Measurements from ENCODE around the gene EPHB1.

DNA sequence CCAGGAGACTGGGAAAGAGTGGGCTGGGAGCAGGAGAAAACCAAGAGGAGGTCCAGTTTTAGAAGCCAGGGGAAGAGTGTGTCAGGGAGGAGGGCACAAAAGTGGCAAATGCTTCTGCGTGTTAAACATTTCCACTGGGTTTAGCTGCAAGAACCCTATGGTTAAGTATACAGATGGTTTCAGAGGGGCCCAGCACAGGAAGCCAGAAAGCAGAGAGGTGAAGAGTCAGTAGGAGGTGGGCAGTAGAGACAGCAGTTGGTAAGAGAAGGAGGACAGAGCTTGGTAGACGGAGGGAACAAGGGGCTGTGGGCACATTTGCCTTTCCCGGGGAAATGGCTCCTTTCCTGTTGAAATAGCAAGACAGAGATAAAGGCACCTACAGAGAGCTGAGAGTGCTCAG is 133.8 kb downstream of the EPHB1 start:
- TF ChIP-seq, protein P1, sequence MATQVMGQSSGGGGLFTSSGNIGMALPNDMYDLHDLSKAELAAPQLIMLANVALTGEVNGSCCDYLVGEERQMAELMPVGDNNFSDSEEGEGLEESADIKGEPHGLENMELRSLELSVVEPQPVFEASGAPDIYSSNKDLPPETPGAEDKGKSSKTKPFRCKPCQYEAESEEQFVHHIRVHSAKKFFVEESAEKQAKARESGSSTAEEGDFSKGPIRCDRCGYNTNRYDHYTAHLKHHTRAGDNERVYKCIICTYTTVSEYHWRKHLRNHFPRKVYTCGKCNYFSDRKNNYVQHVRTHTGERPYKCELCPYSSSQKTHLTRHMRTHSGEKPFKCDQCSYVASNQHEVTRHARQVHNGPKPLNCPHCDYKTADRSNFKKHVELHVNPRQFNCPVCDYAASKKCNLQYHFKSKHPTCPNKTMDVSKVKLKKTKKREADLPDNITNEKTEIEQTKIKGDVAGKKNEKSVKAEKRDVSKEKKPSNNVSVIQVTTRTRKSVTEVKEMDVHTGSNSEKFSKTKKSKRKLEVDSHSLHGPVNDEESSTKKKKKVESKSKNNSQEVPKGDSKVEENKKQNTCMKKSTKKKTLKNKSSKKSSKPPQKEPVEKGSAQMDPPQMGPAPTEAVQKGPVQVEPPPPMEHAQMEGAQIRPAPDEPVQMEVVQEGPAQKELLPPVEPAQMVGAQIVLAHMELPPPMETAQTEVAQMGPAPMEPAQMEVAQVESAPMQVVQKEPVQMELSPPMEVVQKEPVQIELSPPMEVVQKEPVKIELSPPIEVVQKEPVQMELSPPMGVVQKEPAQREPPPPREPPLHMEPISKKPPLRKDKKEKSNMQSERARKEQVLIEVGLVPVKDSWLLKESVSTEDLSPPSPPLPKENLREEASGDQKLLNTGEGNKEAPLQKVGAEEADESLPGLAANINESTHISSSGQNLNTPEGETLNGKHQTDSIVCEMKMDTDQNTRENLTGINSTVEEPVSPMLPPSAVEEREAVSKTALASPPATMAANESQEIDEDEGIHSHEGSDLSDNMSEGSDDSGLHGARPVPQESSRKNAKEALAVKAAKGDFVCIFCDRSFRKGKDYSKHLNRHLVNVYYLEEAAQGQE (IDR thresholded peaks at IDR 0.05; ENCODE audit: insufficient read depth in 1 of 2, low read depth in 2 of 2, low read length in 2 of 2): no peak
- TF ChIP-seq POLR2AphosphoS5 (IDR thresholded peaks at IDR 0.05; ENCODE audit: low read depth, low read length) (no peak), TAF1 (IDR thresholded peaks at IDR 0.05; ENCODE audit: borderline replicate concordance, insufficient read depth, low read length) (no peak), SIN3A (IDR thresholded peaks at IDR 0.05; ENCODE audit: borderline replicate concordance, insufficient read depth, low read length) (no peak), FOXP2 (optimal IDR thresholded peaks at IDR 0.05; ENCODE audit: borderline replicate concordance, extremely low read depth, extremely low read length, insufficient read depth) (no peak)

Measured in PFSK-1 (cell line).